ENCODE measurements around the gene USP16. TPM values are rescaled to one million over a fixed set of nuclear protein-coding genes. Genes with fewer than 3 reads are reported as not detected.

The USP16 gene
- total and polyA plus RNA-seq, 2 of the 13 experiments (the other 11 are each of a cell fraction or from before 2014, with no cell fraction given), result 16.5 to 46.9 TPM

DNA sequence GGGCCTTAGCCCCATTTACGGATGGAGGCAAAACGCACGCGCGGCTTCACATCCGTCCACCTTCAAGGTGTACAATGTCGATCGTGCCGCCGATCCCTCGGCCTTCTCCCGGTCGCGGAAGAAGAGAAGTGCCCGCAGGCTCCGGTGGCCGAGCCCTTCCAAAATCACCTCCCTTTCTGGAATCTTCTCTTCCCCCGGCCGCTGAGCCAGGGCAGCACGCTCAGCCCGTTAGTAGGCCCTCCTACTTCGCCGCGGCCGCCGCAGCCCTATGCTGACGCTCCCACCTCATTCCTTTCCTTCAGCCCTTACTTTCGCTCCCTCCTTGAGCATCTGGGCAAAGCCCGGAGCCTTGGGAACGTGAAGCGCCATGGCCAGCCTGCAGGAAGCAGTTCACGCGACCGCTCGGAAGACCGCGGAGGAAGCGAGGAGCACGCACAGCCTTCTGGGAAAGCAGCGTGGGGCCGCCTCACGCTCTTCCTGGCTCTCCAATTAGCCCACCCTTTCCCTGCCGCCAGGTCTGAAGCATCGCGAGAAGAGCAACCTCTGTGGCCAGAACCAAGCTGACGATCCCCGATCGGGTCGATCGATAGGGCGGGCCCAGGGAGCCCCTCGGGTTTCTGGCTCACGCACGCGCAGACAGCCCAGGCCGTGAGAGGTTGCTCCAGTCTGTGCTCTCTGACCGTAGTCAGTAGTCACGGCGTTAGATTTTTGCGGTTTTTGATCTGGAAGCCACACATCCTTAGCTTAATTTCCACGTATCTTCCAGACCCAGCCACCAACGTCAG is 48.9 kb downstream of the USP16 start, which contains the start of gene CCT8 (continued):
- TF ChIP-seq NRL (CRISPR knock-in tag; IDR thresholded peaks at IDR 0.05; ENCODE audit: borderline replicate concordance), result peak; percentile 90; the same call in 1 of the 2 replicates
- TF ChIP-seq, protein P1, sequence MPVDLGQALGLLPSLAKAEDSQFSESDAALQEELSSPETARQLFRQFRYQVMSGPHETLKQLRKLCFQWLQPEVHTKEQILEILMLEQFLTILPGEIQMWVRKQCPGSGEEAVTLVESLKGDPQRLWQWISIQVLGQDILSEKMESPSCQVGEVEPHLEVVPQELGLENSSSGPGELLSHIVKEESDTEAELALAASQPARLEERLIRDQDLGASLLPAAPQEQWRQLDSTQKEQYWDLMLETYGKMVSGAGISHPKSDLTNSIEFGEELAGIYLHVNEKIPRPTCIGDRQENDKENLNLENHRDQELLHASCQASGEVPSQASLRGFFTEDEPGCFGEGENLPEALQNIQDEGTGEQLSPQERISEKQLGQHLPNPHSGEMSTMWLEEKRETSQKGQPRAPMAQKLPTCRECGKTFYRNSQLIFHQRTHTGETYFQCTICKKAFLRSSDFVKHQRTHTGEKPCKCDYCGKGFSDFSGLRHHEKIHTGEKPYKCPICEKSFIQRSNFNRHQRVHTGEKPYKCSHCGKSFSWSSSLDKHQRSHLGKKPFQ (CRISPR knock-in tag; IDR thresholded peaks at IDR 0.05; ENCODE audit: insufficient replicate concordance), result peak; percentile 22
- TF ChIP-seq, protein P2, sequence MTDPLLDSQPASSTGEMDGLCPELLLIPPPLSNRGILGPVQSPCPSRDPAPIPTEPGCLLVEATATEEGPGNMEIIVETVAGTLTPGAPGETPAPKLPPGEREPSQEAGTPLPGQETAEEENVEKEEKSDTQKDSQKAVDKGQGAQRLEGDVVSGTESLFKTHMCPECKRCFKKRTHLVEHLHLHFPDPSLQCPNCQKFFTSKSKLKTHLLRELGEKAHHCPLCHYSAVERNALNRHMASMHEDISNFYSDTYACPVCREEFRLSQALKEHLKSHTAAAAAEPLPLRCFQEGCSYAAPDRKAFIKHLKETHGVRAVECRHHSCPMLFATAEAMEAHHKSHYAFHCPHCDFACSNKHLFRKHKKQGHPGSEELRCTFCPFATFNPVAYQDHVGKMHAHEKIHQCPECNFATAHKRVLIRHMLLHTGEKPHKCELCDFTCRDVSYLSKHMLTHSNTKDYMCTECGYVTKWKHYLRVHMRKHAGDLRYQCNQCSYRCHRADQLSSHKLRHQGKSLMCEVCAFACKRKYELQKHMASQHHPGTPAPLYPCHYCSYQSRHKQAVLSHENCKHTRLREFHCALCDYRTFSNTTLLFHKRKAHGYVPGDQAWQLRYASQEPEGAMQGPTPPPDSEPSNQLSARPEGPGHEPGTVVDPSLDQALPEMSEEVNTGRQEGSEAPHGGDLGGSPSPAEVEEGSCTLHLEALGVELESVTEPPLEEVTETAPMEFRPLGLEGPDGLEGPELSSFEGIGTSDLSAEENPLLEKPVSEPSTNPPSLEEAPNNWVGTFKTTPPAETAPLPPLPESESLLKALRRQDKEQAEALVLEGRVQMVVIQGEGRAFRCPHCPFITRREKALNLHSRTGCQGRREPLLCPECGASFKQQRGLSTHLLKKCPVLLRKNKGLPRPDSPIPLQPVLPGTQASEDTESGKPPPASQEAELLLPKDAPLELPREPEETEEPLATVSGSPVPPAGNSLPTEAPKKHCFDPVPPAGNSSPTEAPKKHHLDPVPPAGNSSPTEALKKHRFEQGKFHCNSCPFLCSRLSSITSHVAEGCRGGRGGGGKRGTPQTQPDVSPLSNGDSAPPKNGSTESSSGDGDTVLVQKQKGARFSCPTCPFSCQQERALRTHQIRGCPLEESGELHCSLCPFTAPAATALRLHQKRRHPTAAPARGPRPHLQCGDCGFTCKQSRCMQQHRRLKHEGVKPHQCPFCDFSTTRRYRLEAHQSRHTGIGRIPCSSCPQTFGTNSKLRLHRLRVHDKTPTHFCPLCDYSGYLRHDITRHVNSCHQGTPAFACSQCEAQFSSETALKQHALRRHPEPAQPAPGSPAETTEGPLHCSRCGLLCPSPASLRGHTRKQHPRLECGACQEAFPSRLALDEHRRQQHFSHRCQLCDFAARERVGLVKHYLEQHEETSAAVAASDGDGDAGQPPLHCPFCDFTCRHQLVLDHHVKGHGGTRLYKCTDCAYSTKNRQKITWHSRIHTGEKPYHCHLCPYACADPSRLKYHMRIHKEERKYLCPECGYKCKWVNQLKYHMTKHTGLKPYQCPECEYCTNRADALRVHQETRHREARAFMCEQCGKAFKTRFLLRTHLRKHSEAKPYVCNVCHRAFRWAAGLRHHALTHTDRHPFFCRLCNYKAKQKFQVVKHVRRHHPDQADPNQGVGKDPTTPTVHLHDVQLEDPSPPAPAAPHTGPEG (CRISPR knock-in tag; IDR thresholded peaks at IDR 0.05), result peak; percentile 88
- no peak for TF ChIP-seq ZNF564 (CRISPR knock-in tag; IDR thresholded peaks at IDR 0.05)
- TF ChIP-seq MEIS2 (CRISPR knock-in tag; IDR thresholded peaks at IDR 0.05), result peak; percentile 14; the same call in 1 of the 2 replicates
- TF ChIP-seq, protein P3, sequence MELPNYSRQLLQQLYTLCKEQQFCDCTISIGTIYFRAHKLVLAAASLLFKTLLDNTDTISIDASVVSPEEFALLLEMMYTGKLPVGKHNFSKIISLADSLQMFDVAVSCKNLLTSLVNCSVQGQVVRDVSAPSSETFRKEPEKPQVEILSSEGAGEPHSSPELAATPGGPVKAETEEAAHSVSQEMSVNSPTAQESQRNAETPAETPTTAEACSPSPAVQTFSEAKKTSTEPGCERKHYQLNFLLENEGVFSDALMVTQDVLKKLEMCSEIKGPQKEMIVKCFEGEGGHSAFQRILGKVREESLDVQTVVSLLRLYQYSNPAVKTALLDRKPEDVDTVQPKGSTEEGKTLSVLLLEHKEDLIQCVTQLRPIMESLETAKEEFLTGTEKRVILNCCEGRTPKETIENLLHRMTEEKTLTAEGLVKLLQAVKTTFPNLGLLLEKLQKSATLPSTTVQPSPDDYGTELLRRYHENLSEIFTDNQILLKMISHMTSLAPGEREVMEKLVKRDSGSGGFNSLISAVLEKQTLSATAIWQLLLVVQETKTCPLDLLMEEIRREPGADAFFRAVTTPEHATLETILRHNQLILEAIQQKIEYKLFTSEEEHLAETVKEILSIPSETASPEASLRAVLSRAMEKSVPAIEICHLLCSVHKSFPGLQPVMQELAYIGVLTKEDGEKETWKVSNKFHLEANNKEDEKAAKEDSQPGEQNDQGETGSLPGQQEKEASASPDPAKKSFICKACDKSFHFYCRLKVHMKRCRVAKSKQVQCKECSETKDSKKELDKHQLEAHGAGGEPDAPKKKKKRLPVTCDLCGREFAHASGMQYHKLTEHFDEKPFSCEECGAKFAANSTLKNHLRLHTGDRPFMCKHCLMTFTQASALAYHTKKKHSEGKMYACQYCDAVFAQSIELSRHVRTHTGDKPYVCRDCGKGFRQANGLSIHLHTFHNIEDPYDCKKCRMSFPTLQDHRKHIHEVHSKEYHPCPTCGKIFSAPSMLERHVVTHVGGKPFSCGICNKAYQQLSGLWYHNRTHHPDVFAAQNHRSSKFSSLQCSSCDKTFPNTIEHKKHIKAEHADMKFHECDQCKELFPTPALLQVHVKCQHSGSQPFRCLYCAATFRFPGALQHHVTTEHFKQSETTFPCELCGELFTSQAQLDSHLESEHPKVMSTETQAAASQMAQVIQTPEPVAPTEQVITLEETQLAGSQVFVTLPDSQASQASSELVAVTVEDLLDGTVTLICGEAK (IDR thresholded peaks at IDR 0.05), result no peak
- TF ChIP-seq, protein P3 (CRISPR knock-in tag; IDR thresholded peaks at IDR 0.05), result peak; percentile 72
- TF ChIP-seq ZNF34 (CRISPR knock-in tag; IDR thresholded peaks at IDR 0.05; ENCODE audit: borderline replicate concordance), result peak; percentile 82; the same call in 1 of the 2 replicates

Data from HepG2 (cell line).